HG02970 (cell line): Measurements from ENCODE around the gene GARNL3.

Source experiments
- ATAC-seq: cut with Tn5 transposase; IDR thresholded peaks from one replicate; pipeline ENCODE4 v1.9.1; 2021; ENCODE audit warnings: mild to moderate bottlenecking, moderate library complexity, moderate number of reproducible peaks; ENCODE audit not compliant: unreplicated experiment, low FRiP score

The GARNL3 gene

GRCh38 chr9:127344368-127345000 is 79.9 kb downstream of the GARNL3 start:
- no peak for ATAC-seq

- ATAC-seq = no peak
These were observed 81.0 kb downstream of the GARNL3 start for GRCh38 chr9:127345566-127345965.

DNA sequence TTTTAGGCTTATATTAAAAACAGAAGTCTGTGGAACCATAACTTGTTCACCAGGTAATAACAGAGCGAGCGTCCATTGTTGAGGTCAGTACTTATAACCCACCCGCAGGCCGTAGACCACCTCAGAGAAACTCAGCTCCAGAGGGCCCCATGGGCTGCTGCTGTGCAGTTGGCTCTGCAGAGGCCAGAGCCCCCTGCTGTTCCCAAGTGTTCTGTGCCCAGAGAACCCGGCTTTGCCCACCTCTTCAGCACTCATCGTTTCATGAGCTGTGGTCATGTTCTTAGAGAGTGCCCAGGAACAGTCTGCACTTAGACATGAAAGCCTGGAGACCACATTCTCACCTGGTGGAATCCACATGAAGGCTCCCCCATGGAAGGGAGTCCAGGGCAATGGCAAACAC is 82.0 kb downstream of the GARNL3 start:
- ATAC-seq = no peak

GRCh38 chr9:127347831-127348776 is 83.5 kb downstream of the GARNL3 start:
- no peak for ATAC-seq

DNA sequence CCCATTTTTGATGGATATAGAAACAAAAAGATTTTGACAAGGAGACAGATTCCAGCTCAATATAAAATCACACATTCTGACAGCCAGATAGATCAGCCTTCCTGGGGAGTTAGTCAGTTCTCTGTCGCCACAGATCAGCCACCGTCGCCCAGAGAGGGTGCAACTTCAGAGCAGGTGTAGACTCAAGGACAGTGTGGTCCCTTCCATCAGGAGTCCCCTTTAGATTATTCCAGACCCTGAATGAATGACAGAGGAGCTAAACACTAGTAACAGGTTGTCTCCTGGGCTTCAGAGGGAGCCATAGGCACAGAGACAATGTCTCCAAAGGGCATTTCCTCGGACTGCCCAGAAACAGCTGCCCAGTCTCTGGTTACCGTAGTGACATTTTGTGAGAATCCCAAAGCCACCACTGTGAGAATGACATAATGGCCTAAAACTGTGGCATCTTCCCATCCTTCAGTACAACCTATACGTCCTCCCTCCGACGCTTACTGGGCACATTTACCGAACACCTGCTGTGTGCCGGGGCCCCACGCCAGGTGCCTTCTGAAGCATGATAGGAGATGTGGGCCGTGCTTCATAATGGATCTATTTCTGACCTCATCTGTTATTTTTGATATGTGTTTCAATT is 85.0 kb downstream of the GARNL3 start:
- no peak for ATAC-seq

- ATAC-seq = no peak
These were observed 86.9 kb downstream of the GARNL3 start for GRCh38 chr9:127351182-127352166.

- ATAC-seq = no peak
These were observed 89.3 kb downstream of the GARNL3 start for GRCh38 chr9:127353882-127354281.

DNA sequence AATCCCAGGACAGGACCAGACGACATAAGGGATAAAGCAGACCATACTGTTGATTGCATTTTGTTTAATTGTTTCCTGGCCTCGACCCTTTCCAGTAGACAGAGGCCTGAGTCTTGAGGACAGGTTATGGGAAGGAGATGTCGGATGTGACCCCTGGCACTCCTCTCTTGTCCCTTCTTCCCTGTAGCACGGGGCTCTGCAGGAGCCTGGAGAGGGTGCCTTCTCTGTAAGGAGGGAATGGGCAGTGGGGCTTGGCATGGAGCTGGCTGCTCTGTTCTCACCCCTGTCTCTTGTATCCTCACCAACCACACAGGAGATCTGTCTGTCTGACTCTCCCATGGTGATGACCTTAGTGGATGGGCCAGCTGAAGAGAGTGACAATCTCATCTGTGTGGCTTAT is 92.3 kb downstream of the GARNL3 start:
- no peak for ATAC-seq

GRCh38 chr9:127358023-127358535 is 93.5 kb downstream of the GARNL3 start:
- ATAC-seq = no peak

GRCh38 chr9:127358770-127359169 is 94.2 kb downstream of the GARNL3 start:
- ATAC-seq = no peak

GRCh38 chr9:127360250-127360649 is 95.7 kb downstream of the GARNL3 start:
- no peak for ATAC-seq

DNA sequence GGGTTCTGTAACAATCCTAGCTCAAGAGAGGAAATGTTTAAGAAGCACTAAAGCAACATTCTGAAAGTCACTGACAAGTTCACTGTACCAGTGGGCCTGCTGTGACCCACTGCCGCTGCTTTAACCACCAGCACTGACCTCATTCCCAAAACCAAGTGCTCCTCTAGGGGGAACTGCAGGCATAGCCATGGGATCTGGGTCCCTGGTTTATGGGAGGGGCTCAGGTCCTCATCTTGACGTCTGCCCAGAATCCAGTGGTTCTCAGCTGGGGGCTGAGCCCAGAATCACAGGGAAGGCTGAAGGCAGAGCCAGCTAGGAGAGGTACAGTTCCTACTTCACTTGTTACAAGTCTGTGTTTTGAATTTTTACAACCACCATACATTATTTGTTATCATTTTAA is 96.3 kb downstream of the GARNL3 start:
- ATAC-seq = no peak

- ATAC-seq = no peak
These were observed 97.0 kb downstream of the GARNL3 start for GRCh38 chr9:127361561-127361960.

DNA sequence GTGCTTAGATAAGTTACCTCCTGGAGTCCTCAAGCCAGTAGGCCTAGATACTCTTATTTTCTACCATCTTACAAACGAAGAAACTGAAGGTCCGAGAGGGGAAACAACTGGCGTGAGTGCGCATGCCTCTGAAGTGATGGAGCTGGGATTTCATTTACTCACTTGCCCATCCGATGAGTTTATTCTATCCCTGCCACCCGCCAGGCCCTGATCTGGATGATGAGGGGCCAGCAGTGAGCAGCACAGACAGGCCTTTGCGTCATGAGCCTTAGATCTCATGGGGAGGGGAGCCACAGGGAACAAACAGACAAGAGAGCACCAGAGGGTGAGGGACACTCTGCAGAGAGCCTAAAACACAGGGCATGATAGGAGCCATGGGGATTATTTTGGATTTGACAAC is 98.3 kb downstream of the GARNL3 start:
- ATAC-seq = no peak

DNA sequence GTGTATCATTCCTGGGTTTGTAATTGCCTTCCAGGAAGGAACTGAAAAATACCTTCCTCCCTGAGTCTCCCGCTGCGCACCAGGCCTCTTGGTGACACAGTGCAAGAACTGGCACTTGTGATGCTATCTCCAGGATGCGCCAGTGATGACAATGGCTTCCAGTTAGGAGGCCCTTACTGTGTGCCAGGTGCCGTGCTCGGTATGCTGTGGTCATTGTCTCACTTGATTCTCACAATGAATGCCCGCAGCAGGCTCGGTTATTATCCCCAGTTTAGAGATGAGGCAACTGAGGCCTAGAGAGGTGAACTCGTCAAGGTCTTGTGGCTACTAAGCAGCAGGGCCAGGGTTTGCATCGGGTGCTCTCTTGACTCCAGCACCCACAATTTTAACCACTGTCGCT is 100.9 kb downstream of the GARNL3 start:
- no peak for ATAC-seq

- no peak for ATAC-seq
These were observed 102.0 kb downstream of the GARNL3 start for GRCh38 chr9:127366594-127366993.

DNA sequence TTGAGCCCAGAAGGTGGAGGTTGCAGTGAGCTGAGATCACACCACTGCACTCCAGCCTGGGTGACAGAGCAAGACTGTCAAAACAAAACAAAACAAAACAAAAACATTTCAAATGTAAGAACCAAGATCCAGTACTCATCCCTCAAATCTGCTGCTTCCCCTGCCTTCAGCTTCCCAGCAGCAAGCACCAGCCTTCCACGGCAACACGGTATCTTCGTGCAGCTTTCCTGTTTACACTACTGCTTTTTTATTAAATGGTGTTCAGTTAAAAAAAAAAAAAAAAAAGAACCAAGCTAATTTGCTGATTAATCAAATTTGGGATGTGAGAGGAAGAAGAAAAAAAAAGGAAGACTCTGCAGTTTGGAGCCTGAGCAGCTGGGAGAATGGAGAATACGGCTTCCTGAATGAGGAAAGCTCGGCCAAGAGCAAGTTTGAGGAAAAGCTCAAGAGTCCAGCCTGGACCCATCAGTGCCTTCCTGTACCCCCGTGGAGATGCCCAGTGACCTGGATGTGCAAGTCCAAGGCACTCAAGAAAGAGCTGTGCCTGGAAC is 104.4 kb downstream of the GARNL3 start:
- ATAC-seq = no peak

DNA sequence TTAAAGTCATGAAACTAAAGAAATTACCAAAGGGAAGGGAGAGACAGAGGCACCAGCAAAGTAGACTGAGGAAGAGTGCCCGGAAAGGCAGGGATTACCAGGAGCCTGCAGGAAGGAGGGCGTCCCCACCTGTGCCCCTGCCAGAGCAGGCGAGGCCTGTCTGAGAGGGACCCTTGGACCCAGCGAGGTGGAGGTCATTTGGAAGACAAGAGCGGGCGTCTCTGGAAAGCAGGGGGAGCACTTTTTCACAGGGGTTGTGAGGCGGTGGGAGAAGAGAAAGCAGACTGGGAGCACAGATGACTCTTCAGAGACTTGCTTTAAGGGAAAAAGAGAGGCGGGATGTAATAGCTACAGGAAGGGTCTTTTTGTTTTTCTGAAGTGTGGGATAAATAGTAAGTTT is 104.9 kb downstream of the GARNL3 start:
- ATAC-seq = no peak

DNA sequence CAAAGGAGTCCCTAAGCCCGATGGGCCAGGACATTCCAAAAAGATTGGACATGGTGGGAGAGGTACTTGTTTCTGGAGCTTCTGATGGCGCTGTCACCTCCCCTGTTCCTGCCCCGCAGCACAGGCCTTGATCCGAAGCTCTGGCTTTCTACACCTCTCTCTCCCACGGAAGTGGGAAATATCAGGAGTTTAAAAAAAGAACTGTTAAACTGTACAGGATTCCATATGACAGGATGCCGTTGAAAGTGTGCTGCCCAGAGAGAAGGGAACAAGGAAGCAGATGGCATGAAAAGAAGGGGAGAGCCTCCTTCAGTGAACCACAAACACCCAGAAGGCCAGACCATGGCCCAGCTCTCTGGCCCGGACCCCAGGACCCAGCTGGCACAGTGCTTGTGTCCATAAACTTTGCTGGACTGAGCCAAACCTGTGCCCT is 105.6 kb downstream of the GARNL3 start:
- no peak for ATAC-seq
